GM12878 (cell line): ENCODE data around the gene GNLY. TPM values are rescaled to one million over a fixed set of nuclear protein-coding genes. Genes with fewer than 3 reads are reported as not detected.
"Not testable (repeated sequence)": the region's sequence is repeated elsewhere in the genome, so short reads cannot be mapped to it uniquely, and the experiment has no call there.

Source experiments
- ATAC-seq: fragments of 200-7000 bp; cut with Tn5 transposase; 3 replicates; pipeline ENCODE4 v1.9.1; 2020; ENCODE audit warnings: mild to moderate bottlenecking, moderate library complexity
- BruUV-seq: library from RNA; stranded (reverse); fragments of 400-500 nt; replicated peaks from 2 replicates; lab custom pipeline; 2021; lab: Mats Ljungman, UMichigan
- CTCF ChIA-PET: fragments of 300-600 bp; sonication (Branson Sonifier 250); formaldehyde crosslinking; extraction: SDS; loops from one replicate; lab custom pipeline; 2021; ENCODE audit warnings: inconsistent platforms; lab: Yijun Ruan, JAX
- POLR2A ChIA-PET: fragments of 350-600 bp; formaldehyde crosslinking; extraction: SDS; loops from one replicate; lab custom pipeline; 2021; ENCODE audit warnings: inconsistent platforms; lab: Charles Lee
- RAD21 ChIA-PET: fragments of 300-600 bp; sonication (Branson Sonifier 250); formaldehyde crosslinking; loops from one replicate; lab custom pipeline; 2023; ENCODE audit warnings: antibody characterized with exemption; ENCODE audit not compliant: unreplicated experiment; lab: Charles Lee
- SMC1A ChIA-PET: fragments of 300-600 bp; sonication (Branson Sonifier 250); formaldehyde crosslinking; loops from one replicate; lab custom pipeline; 2023; ENCODE audit not compliant: unreplicated experiment, uncharacterized antibody; lab: Charles Lee
- DNase-seq: peaks from one replicate; pipeline ENCODE4 v3.0.0-alpha.2; 2011; ENCODE audit warnings: low read depth, low spot score
- FAIRE-seq: peaks from 3 replicates; lab custom pipeline; 2011; peaks lifted over from hg19 to GRCh38; lab: Jason Lieb, UNC
- H2AFZ ChIP-seq: 2 replicates; pipeline ENCODE4 v1.6.0; 2011; ENCODE audit warnings: low read depth, low read length, control low read depth; ENCODE audit not compliant: control insufficient read depth
- H3K27ac ChIP-seq: 2 replicates; pipeline ENCODE4 v1.5.1; 2011; ENCODE audit warnings: control low read depth; ENCODE audit not compliant: control insufficient read depth, insufficient read depth
- H3K27me3 ChIP-seq, 2 experiments: replicated peaks in 1 of 2; 2 replicates each; pipeline versions ENCODE4 v1.6.0 to v1.6.1; 2011; ENCODE audit warnings: low read length in 1 of 2; ENCODE audit not compliant: control insufficient read depth in 2 of 2, insufficient read depth in 2 of 2
- H3K36me3 ChIP-seq, 2 experiments: 2 replicates each; pipeline ENCODE4 v1.5.1; 2011; ENCODE audit warnings: low read length in 1 of 2; ENCODE audit not compliant: control insufficient read depth in 2 of 2, insufficient read depth in 2 of 2
- H3K4me1 ChIP-seq: 2 replicates; pipeline ENCODE4 v1.6.1; 2011; ENCODE audit warnings: mild to moderate bottlenecking, low read length, moderate library complexity, mixed read lengths; ENCODE audit not compliant: control insufficient read depth, insufficient read depth
- H3K4me2 ChIP-seq: 2 replicates; pipeline ENCODE4 v1.6.0; 2011; ENCODE audit warnings: control low read depth; ENCODE audit not compliant: control insufficient read depth, insufficient read depth
- H3K4me3 ChIP-seq: fragments of 200-600 bp; sonication (generic); 2 replicates; pipeline ENCODE4 v1.5.1; 2016
- H3K79me2 ChIP-seq: 2 replicates; pipeline ENCODE4 v1.6.0; 2011; ENCODE audit warnings: low read length; ENCODE audit not compliant: control insufficient read depth, insufficient read depth
- H3K9ac ChIP-seq: 2 replicates; pipeline ENCODE4 v1.8.0; 2011; ENCODE audit warnings: low read length, control low read depth, mixed read lengths; ENCODE audit not compliant: control insufficient read depth, insufficient read depth
- H3K9me3 ChIP-seq: replicated peaks from 3 replicates; pipeline ENCODE4 v1.5.1; 2011; ENCODE audit warnings: mild to moderate bottlenecking, low read length; ENCODE audit not compliant: control insufficient read depth, insufficient read depth
- H4K20me1 ChIP-seq: 2 replicates; pipeline ENCODE4 v1.6.0; 2011; ENCODE audit not compliant: control insufficient read depth, insufficient read depth
- CEBPB ChIP-seq, 2 experiments: fragments of 150-350 bp in 1 of 2; IDR thresholded peaks; 2 replicates each; pipeline ENCODE4 v1.6.1; 2012 to 2014; ENCODE audit warnings: low read depth in 2 of 2, low read length in 2 of 2, borderline replicate concordance in 1 of 2, inconsistent platforms in 1 of 2
- MXI1 ChIP-seq: fragments of 150-350 bp; IDR thresholded peaks from 2 replicates; pipeline ENCODE4 v1.6.1; 2011; ENCODE audit warnings: low read depth, mild to moderate bottlenecking, inconsistent platforms, low read length, improper control_type of control experiment
- WGBS: methylation state at CpG from one replicate; pipeline ENCODE4 v1.1.6; 2016; ENCODE audit warnings: low lambda C conversion rate; ENCODE audit not compliant: insufficient replicate concordance, insufficient coverage; ENCODE audit errors: missing lambda C conversion rate; 5-methylcytosine and 5-hydroxymethylcytosine counted together
- in situ Hi-C: fragments of 300-500 bp; cut with MboI; formaldehyde crosslinking; loops from 9 replicates; pipeline ENCODE4 v1.14.3; 2018; ENCODE audit warnings: mixed read lengths
- intact Hi-C: fragments of 100-400 bp; cut with micrococcal nuclease; formaldehyde crosslinking; loops from one replicate; pipeline ENCODE4 v1.14.2; 2022; ENCODE audit not compliant: unreplicated experiment
- polyA plus RNA-seq, 11 experiments: library from polyadenylated mRNA; depleted of rRNA in 4 of 11; unstranded in 6 of 11; stranded (reverse) in 5 of 11; fragments of >200 nt; fragmentation: Nextera tagmentation in 4 of 11; fragmentation: Illumina TruSeq in 1 of 11; extraction: Ambion mirVana in 4 of 11; extraction: Trizol in 1 of 11; gene quantifications; 1 replicate in 1 of 11; 2 replicates in 10 of 11; pipeline versions ENCODE4 v1.2.1 to v1.2.3, GENCODE V29; 2011 to 2016; ENCODE audit warnings: inconsistent platforms in 2 of 11, missing spikeins in 2 of 11, low read depth in 1 of 11
- total RNA-seq, 4 experiments: library from RNA; depleted of rRNA in 3 of 4; stranded (reverse); fragments of >200 nt in 3 of 4; fragmentation: Illumina TruSeq in 1 of 4; extraction: Trizol in 1 of 4; gene quantifications; 2 replicates each; pipeline versions ENCODE4 v1.2.1 to v1.2.3, GENCODE V29; 2013 to 2021
- TF ChIP-seq, protein P1 (sequence below): fragments of 150-350 bp; IDR thresholded peaks from 2 replicates; pipeline ENCODE4 v1.6.1; 2016; ENCODE audit warnings: low read depth, low read length
- TF ChIP-seq, protein P2 (sequence below): fragments of 450-650 bp; formaldehyde crosslinking; IDR thresholded peaks from 2 replicates; pipeline ENCODE4 v1.5.0; 2022; ENCODE audit warnings: mild to moderate bottlenecking, missing genetic modification characterization

The GNLY gene
- total and polyA plus RNA-seq, 10 of the 15 experiments (the other 5 are each of a cell fraction or from before 2014, with no cell fraction given) = 0.18 to 0.42 TPM; not detected in 8

DNA sequence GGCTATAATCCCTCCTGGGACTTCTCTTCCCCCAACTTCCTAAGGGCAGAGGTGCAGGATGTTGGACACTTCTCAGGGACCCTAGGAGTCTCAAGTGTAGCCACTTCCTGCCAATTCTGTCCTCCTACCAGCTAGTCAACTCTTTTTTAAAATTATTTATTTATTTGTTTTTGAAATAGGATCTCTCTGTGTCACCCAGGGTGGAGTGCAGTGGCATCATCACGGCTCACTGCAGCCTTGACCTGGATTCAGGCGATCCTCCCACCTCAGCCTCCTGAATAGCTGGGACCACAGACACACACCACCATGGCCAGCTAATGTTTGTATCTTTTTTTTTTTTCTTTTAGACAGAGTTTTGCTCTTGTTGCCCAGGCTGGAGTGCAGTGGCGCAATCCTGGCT, 37.7 kb upstream of the GNLY start (continued):
- TF ChIP-seq, protein P1, sequence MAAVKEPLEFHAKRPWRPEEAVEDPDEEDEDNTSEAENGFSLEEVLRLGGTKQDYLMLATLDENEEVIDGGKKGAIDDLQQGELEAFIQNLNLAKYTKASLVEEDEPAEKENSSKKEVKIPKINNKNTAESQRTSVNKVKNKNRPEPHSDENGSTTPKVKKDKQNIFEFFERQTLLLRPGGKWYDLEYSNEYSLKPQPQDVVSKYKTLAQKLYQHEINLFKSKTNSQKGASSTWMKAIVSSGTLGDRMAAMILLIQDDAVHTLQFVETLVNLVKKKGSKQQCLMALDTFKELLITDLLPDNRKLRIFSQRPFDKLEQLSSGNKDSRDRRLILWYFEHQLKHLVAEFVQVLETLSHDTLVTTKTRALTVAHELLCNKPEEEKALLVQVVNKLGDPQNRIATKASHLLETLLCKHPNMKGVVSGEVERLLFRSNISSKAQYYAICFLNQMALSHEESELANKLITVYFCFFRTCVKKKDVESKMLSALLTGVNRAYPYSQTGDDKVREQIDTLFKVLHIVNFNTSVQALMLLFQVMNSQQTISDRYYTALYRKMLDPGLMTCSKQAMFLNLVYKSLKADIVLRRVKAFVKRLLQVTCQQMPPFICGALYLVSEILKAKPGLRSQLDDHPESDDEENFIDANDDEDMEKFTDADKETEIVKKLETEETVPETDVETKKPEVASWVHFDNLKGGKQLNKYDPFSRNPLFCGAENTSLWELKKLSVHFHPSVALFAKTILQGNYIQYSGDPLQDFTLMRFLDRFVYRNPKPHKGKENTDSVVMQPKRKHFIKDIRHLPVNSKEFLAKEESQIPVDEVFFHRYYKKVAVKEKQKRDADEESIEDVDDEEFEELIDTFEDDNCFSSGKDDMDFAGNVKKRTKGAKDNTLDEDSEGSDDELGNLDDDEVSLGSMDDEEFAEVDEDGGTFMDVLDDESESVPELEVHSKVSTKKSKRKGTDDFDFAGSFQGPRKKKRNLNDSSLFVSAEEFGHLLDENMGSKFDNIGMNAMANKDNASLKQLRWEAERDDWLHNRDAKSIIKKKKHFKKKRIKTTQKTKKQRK = no peak
- TF ChIP-seq, protein P2, sequence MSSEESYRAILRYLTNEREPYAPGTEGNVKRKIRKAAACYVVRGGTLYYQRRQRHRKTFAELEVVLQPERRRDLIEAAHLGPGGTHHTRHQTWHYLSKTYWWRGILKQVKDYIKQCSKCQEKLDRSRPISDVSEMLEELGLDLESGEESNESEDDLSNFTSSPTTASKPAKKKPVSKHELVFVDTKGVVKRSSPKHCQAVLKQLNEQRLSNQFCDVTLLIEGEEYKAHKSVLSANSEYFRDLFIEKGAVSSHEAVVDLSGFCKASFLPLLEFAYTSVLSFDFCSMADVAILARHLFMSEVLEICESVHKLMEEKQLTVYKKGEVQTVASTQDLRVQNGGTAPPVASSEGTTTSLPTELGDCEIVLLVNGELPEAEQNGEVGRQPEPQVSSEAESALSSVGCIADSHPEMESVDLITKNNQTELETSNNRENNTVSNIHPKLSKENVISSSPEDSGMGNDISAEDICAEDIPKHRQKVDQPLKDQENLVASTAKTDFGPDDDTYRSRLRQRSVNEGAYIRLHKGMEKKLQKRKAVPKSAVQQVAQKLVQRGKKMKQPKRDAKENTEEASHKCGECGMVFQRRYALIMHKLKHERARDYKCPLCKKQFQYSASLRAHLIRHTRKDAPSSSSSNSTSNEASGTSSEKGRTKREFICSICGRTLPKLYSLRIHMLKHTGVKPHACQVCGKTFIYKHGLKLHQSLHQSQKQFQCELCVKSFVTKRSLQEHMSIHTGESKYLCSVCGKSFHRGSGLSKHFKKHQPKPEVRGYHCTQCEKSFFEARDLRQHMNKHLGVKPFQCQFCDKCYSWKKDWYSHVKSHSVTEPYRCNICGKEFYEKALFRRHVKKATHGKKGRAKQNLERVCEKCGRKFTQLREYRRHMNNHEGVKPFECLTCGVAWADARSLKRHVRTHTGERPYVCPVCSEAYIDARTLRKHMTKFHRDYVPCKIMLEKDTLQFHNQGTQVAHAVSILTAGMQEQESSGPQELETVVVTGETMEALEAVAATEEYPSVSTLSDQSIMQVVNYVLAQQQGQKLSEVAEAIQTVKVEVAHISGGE (CRISPR knock-in tag) = no peak
- TF ChIP-seq MXI1 (no peak), CEBPB (IDR thresholded peaks at IDR 0.05; ENCODE audit: borderline replicate concordance in 1 of 2, low read depth in 2 of 2, low read length in 2 of 2) (no peak)

DNA sequence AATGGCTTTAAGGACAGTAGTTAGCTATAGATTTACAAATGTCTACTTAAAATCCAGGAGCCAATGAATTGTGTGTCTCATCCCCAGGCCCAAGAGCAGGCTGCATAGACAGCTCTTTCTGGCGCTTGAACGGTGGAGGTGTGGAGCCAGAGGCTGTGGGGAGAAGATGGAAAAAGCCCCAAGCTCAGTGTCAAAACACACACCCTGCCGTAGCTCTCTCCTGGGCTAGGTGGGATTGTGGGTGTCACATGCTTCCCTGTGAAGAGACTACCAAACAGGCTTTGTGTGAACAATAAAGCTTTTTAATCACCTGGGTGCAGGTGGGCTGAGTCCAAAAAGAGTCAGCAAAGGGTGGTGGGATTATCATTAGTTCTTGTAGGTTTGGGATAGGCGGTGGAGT, 36.8 kb upstream of the GNLY start:
- ATAC-seq, FAIRE-seq, BruUV-seq, H3K4me3 ChIP-seq, DNase-seq, in situ Hi-C loops, H3K27ac ChIP-seq, POLR2A ChIA-PET, H3K27me3 ChIP-seq, H3K4me2 ChIP-seq, H4K20me1 ChIP-seq, H3K9me3 ChIP-seq, intact Hi-C loops, H3K36me3 ChIP-seq, H3K4me1 ChIP-seq, H2AFZ ChIP-seq, H3K9ac ChIP-seq, RAD21 ChIA-PET, H3K79me2 ChIP-seq: not testable (repeated sequence)
- ChIA-PET SMC1A (interaction anchor here (0.7 kb wide), 1 partner anchor 495 kb away, joined by 3 read pairs; no protein-coding TSS in a partner anchor), CTCF (interaction anchor here (0.8 to 3.5 kb wide), 2 partner anchors 21 to 50 kb away, joined by 3 to 19 read pairs (median 10); no protein-coding TSS in a partner anchor)
- 99% methylated on average over 4 of the region's 4 CpGs for WGBS
